Uterus (tissue), 4 donors: ENCODE data around the gene TBX10. TPM values are rescaled to one million over a fixed set of nuclear protein-coding genes. Genes with fewer than 3 reads are reported as not detected.

Experiments used
- DNase-seq, 2 donors: peaks; one replicate each; pipeline ENCODE4 v3.0.0-alpha.2; 2019 to 2020
- H3K27ac ChIP-seq, 2 donors: fragments of 200-600 bp; sonication (generic); 1 replicate in 1 of 2; 2 replicates in 1 of 2; pipeline ENCODE4 v1.5.1; 2016 to 2018
- H3K27me3 ChIP-seq, 2 donors: fragments of 200-600 bp; sonication (generic); one replicate each; pipeline ENCODE4 v1.5.1; 2018 to 2019; ENCODE audit warnings: control low read depth in 1 of 2
- H3K36me3 ChIP-seq, 2 donors: fragments of 200-600 bp; sonication (generic); one replicate each; pipeline ENCODE4 v1.5.1; 2019; ENCODE audit warnings: control low read depth in 1 of 2
- H3K4me1 ChIP-seq, 2 donors: fragments of 200-600 bp; sonication (generic); one replicate each; pipeline ENCODE4 v1.5.1; 2018 to 2019; ENCODE audit warnings: control low read depth in 1 of 2
- H3K4me3 ChIP-seq, 2 donors: fragments of 200-600 bp; sonication (generic); 1 replicate in 1 of 2; 2 replicates in 1 of 2; pipeline ENCODE4 v1.5.1; 2018 to 2019; ENCODE audit warnings: mild to moderate bottlenecking in 1 of 2
- H3K9me3 ChIP-seq, 2 donors: fragments of 200-600 bp; sonication (generic); one replicate each; pipeline ENCODE4 v1.5.1; 2019; ENCODE audit warnings: control low read depth in 1 of 2
- CTCF ChIP-seq, 4 experiments: fragments of 200-600 bp in 2 of 4; fragments of 450-650 bp in 2 of 4; sonication (generic) in 2 of 4; IDR thresholded peaks; one replicate each; pipeline ENCODE4 v1.5.1; 2016 to 2019; ENCODE audit warnings: antibody characterized with exemption in 4 of 4, mild to moderate bottlenecking in 2 of 4, moderate library complexity in 1 of 4
- POLR2A ChIP-seq, 2 donors: fragments of 450-650 bp; IDR thresholded peaks; one replicate each; pipeline ENCODE4 v1.6.1; 2016; ENCODE audit warnings: antibody characterized with exemption in 2 of 2, mild to moderate bottlenecking in 1 of 2, moderate library complexity in 1 of 2
- intact Hi-C: fragments of 100-400 bp; cut with DNase I; formaldehyde crosslinking; loops from one replicate; pipeline ENCODE4 v1.15.1; 2023; ENCODE audit warnings: low total_unique reads
- total RNA-seq, 4 donors: library from RNA; depleted of rRNA in 3 of 4; stranded (reverse); fragments of >200 nt in 3 of 4; gene quantifications; one replicate each; pipeline versions ENCODE4 v1.1.0 to v1.2.4, GENCODE V29; 2014 to 2023
- donor health status: DM: yes; HTN: yes; CAD: no.

Gene TBX10
- total RNA-seq, 4 donors from 2014 or later = not detected

- H3K9me3 ChIP-seq = no peaks in the 10 kb centered on the region
- H3K27ac ChIP-seq = no peak overlapping the region
- DNase-seq = no peak
- H3K4me3 ChIP-seq = no peak overlapping the region
- no peaks in the 10 kb centered on the region for H3K27me3 ChIP-seq
- H3K4me1 ChIP-seq = peaks cover 0 to 13% of the 10 kb centered on the region in 2 donors
- no peaks in the 10 kb centered on the region for H3K36me3 ChIP-seq
- no peak for TF ChIP-seq POLR2A (IDR thresholded peaks at IDR 0.05)
- TF ChIP-seq CTCF (IDR thresholded peaks at IDR 0.05) = no peak
- intact Hi-C loops = no loop called here
These were observed 51.4 kb downstream of the TBX10 start for GRCh38 chr11:67588136-67588503.

GRCh38 chr11:67586568-67587250, 52.9 kb downstream of the TBX10 start:
- H3K36me3 ChIP-seq = no peaks in the 10 kb centered on the region
- TF ChIP-seq POLR2A (IDR thresholded peaks at IDR 0.05) = no peak
- TF ChIP-seq CTCF (IDR thresholded peaks at IDR 0.05) = no peak
- no peak for DNase-seq
- no peaks in the 10 kb centered on the region for H3K27me3 ChIP-seq
- peaks cover 0 to 13% of the 10 kb centered on the region in 2 donors for H3K4me1 ChIP-seq
- no peak overlapping the region for H3K4me3 ChIP-seq
- no peak overlapping the region for H3K27ac ChIP-seq
- intact Hi-C loops = no loop called here
- H3K9me3 ChIP-seq = no peaks in the 10 kb centered on the region

GRCh38 chr11:67585911-67586310, 53.7 kb downstream of the TBX10 start:
- TF ChIP-seq CTCF (IDR thresholded peaks at IDR 0.05) = no peak
- TF ChIP-seq POLR2A (IDR thresholded peaks at IDR 0.05) = no peak
- intact Hi-C loops = no loop called here
- Histone ChIP-seq H3K27ac (no peak overlapping the region), H3K27me3 (no peaks in the 10 kb centered on the region), H3K9me3 (no peaks in the 10 kb centered on the region), H3K4me1 (peaks cover 0 to 13% of the 10 kb centered on the region in 2 donors), H3K4me3 (no peak overlapping the region), H3K36me3 (no peaks in the 10 kb centered on the region)
- DNase-seq = no peak

- Histone ChIP-seq H3K27ac (peak overlapping the region; percentile 98 to 100), H3K4me1 (peaks cover 0 to 13% of the 10 kb centered on the region in 2 donors), H3K4me3 (peak overlapping the region; percentile 80 to 96), H3K27me3 (no peaks in the 10 kb centered on the region), H3K36me3 (no peaks in the 10 kb centered on the region), H3K9me3 (no peaks in the 10 kb centered on the region)
- DNase-seq = no peak
- TF ChIP-seq CTCF (IDR thresholded peaks at IDR 0.05) (no peak), POLR2A (IDR thresholded peaks at IDR 0.05) (no peak)
- intact Hi-C loops = no loop called here
These were observed 54.4 kb downstream of the TBX10 start for GRCh38 chr11:67584881-67585873.
